H9 (cell line): ENCODE data around the gene UBTF. TPM values are rescaled to one million over a fixed set of nuclear protein-coding genes. Genes with fewer than 3 reads are reported as not detected.

Experiments used
- DNase-seq: peaks from one replicate; pipeline ENCODE4 v3.0.0-alpha.2; 2017
- H2AFZ ChIP-seq: one replicate; pipeline ENCODE4 v1.6.1; 2013; ENCODE audit warnings: mild to moderate bottlenecking, low read length, control low read depth, moderate library complexity
- H2AK5ac ChIP-seq: 2 replicates; pipeline ENCODE4 v1.6.1; 2013; ENCODE audit warnings: low read length, control low read depth, mixed read lengths; ENCODE audit not compliant: insufficient read length
- H2BK120ac ChIP-seq: one replicate; pipeline ENCODE4 v1.6.1; 2013; ENCODE audit warnings: low read depth, mild to moderate bottlenecking, low read length, control low read depth, inconsistent platforms; ENCODE audit not compliant: poor library complexity, severe bottlenecking
- H2BK12ac ChIP-seq: 2 replicates; pipeline ENCODE4 v1.6.1; 2013; ENCODE audit warnings: low read length, control low read depth, mixed read lengths, low read depth; ENCODE audit not compliant: insufficient read length
- H2BK15ac ChIP-seq: 2 replicates; pipeline ENCODE4 v1.6.1; 2013; ENCODE audit warnings: low read depth, low read length, control low read depth
- H2BK20ac ChIP-seq: one replicate; pipeline ENCODE4 v1.6.1; 2013; ENCODE audit warnings: low read depth, mild to moderate bottlenecking, low read length, control low read depth, inconsistent platforms; ENCODE audit not compliant: poor library complexity, severe bottlenecking
- H2BK5ac ChIP-seq: 2 replicates; pipeline ENCODE4 v1.6.1; 2013; ENCODE audit warnings: low read length, control low read depth, mixed read lengths; ENCODE audit not compliant: insufficient read length
- H3K14ac ChIP-seq: 2 replicates; pipeline ENCODE4 v1.6.1; 2013; ENCODE audit warnings: low read length, control low read depth; ENCODE audit not compliant: insufficient read depth
- H3K18ac ChIP-seq: 2 replicates; pipeline ENCODE4 v1.6.1; 2013; ENCODE audit warnings: low read depth, mild to moderate bottlenecking, mixed read lengths, low read length, control low read depth; ENCODE audit not compliant: insufficient read length
- H3K23ac ChIP-seq: 2 replicates; pipeline ENCODE4 v1.6.1; 2013; ENCODE audit warnings: low read length, control low read depth, mixed read lengths, low read depth; ENCODE audit not compliant: insufficient read length
- H3K23me2 ChIP-seq: 2 replicates; pipeline ENCODE4 v1.6.1; 2013; ENCODE audit warnings: low read depth, mild to moderate bottlenecking, mixed read lengths, low read length, control low read depth; ENCODE audit not compliant: insufficient read length, poor library complexity, severe bottlenecking
- H3K27ac ChIP-seq: 2 replicates; pipeline ENCODE4 v1.5.1; 2013; ENCODE audit warnings: low read length, control low read depth, mixed read lengths, low read depth; ENCODE audit not compliant: insufficient read length
- H3K27me3 ChIP-seq: 2 replicates; pipeline ENCODE4 v1.6.1; 2013; ENCODE audit warnings: low read length, control low read depth, inconsistent platforms; ENCODE audit not compliant: insufficient read depth
- H3K4ac ChIP-seq: 2 replicates; pipeline ENCODE4 v1.6.1; 2013; ENCODE audit warnings: low read depth, mild to moderate bottlenecking, control low read depth, inconsistent platforms, low read length, moderate library complexity
- H3K4me1 ChIP-seq: 2 replicates; pipeline ENCODE4 v1.6.1; 2013; ENCODE audit warnings: low read length, control low read depth, inconsistent platforms; ENCODE audit not compliant: insufficient read depth
- H3K4me2 ChIP-seq: 2 replicates; pipeline ENCODE4 v1.6.1; 2013; ENCODE audit warnings: low read length, control low read depth, mixed read lengths; ENCODE audit not compliant: insufficient read length, insufficient read depth
- H3K56ac ChIP-seq: 2 replicates; pipeline ENCODE4 v1.6.1; 2013; ENCODE audit warnings: low read depth, mild to moderate bottlenecking, mixed read lengths, low read length, control low read depth; ENCODE audit not compliant: insufficient read length
- H3K79me1 ChIP-seq: 2 replicates; pipeline ENCODE4 v1.6.1; 2013; ENCODE audit warnings: low read depth, mild to moderate bottlenecking, moderate library complexity, low read length, control low read depth, inconsistent platforms; ENCODE audit not compliant: insufficient read depth, poor library complexity, severe bottlenecking
- H3K79me2 ChIP-seq: 2 replicates; pipeline ENCODE4 v1.6.1; 2013; ENCODE audit warnings: low read length, control low read depth, inconsistent platforms; ENCODE audit not compliant: insufficient read depth
- H3K9ac ChIP-seq: 2 replicates; pipeline ENCODE4 v1.6.1; 2013; ENCODE audit warnings: low read length, control low read depth, mixed read lengths; ENCODE audit not compliant: insufficient read length; ENCODE audit errors: extremely low read depth
- H3K9me3 ChIP-seq: one replicate; pipeline ENCODE4 v1.6.1; 2013; ENCODE audit warnings: low read depth, low read length, inconsistent platforms; ENCODE audit not compliant: control insufficient read depth
- H3T11ph ChIP-seq: one replicate; pipeline ENCODE4 v1.6.1; 2013; ENCODE audit warnings: mild to moderate bottlenecking, low read length, control low read depth, inconsistent platforms
- H4K20me1 ChIP-seq: one replicate; pipeline ENCODE4 v1.6.1; 2013; ENCODE audit not compliant: control insufficient read depth, insufficient read length, insufficient read depth
- H4K5ac ChIP-seq: 2 replicates; pipeline ENCODE4 v1.6.1; 2013; ENCODE audit warnings: low read depth, mild to moderate bottlenecking, mixed read lengths, low read length, control low read depth; ENCODE audit not compliant: insufficient read length
- H4K8ac ChIP-seq: replicated peaks from 2 replicates; pipeline ENCODE4 v1.6.1; 2013; ENCODE audit warnings: low read length, control low read depth, mixed read lengths, low read depth; ENCODE audit not compliant: insufficient read length
- H4K91ac ChIP-seq: 2 replicates; pipeline ENCODE4 v1.6.1; 2013; ENCODE audit warnings: low read depth, mild to moderate bottlenecking, moderate library complexity, mixed read lengths, low read length, control low read depth; ENCODE audit not compliant: insufficient read length
- H3K27ac Mint-ChIP-seq, 3 experiments: 2 replicates in 2 of 3; 3 replicates in 1 of 3; pipeline ENCODE4 v1.8.0; 2020 to 2021; ENCODE audit warnings: mixed read lengths in 3 of 3, mild to moderate bottlenecking in 1 of 3, moderate library complexity in 1 of 3
- H3K27me3 Mint-ChIP-seq: 2 replicates; pipeline ENCODE4 v1.8.0; 2021; ENCODE audit warnings: low read depth, mild to moderate bottlenecking, moderate library complexity, mixed read lengths
- H3K36me3 Mint-ChIP-seq, 3 experiments: 2 replicates in 2 of 3; 3 replicates in 1 of 3; pipeline ENCODE4 v1.8.0; 2020 to 2021; ENCODE audit warnings: low read depth in 3 of 3, mixed read lengths in 3 of 3; ENCODE audit not compliant: insufficient read depth in 1 of 3
- H3K4me1 Mint-ChIP-seq, 2 experiments: 2 replicates each; pipeline ENCODE4 v1.8.0; 2020; ENCODE audit warnings: mixed read lengths in 2 of 2
- H3K4me3 Mint-ChIP-seq, 2 experiments: 2 replicates in 1 of 2; 3 replicates in 1 of 2; pipeline ENCODE4 v1.8.0; 2020 to 2021; ENCODE audit warnings: mild to moderate bottlenecking in 2 of 2, mixed read lengths in 2 of 2, moderate library complexity in 1 of 2
- H3K9me3 Mint-ChIP-seq, 2 experiments: 2 replicates in 1 of 2; 3 replicates in 1 of 2; pipeline ENCODE4 v1.8.0; 2020; ENCODE audit warnings: mild to moderate bottlenecking in 2 of 2, mixed read lengths in 2 of 2, moderate library complexity in 1 of 2
- CTCF ChIP-seq: fragments of 200-600 bp; sonication (generic); conservative IDR thresholded peaks from 3 replicates; pipeline ENCODE4 v1.8.0; 2021; ENCODE audit warnings: antibody characterized with exemption, mild to moderate bottlenecking
- WGBS: extraction: QIAGEN DNeasy Blood & Tissue Kit; methylation state at CpG from one replicate; pipeline ENCODE4 v1.1.7; 2013; ENCODE audit warnings: missing lambda C conversion rate, low lambda C conversion rate, mixed read lengths; ENCODE audit not compliant: insufficient read length; ENCODE audit errors: extremely low coverage; 5-methylcytosine and 5-hydroxymethylcytosine counted together
- total RNA-seq: library from RNA; stranded (reverse); gene quantifications from 2 replicates; pipeline ENCODE4 v1.2.1, GENCODE V29; 2021

Gene UBTF
- total RNA-seq, 1 experiment from 2014 or later, result 151 TPM

DNA sequence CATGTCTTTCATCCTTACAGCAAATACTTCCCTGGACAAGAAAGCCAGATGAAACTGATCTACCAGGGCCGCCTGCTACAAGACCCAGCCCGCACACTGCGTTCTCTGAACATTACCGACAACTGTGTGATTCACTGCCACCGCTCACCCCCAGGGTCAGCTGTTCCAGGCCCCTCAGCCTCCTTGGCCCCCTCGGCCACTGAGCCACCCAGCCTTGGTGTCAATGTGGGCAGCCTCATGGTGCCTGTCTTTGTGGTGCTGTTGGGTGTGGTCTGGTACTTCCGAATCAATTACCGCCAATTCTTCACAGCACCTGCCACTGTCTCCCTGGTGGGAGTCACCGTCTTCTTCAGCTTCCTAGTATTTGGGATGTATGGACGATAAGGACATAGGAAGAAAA lies 29.0 kb downstream of the UBTF start:
- Mint-ChIP-seq H3K36me3 (peaks cover 13 to 55% (median 37%) of the 10 kb centered on the region in 3 experiments), H3K27ac (peak overlapping the region in 2 of 3 experiments; percentile 52 to 63; a peak in 4 of 7 replicates), H3K4me1 (peaks cover 17 to 36% of the 10 kb centered on the region in 2 experiments), H3K27me3 (no peaks in the 10 kb centered on the region; the same call in 1 of the 2 replicates), H3K9me3 (peaks cover 0 to 3% of the 10 kb centered on the region in 2 experiments; a peak in 2 of 5 replicates), H3K4me3 (no peak overlapping the region; a peak in 1 of 5 replicates)
- Histone ChIP-seq H3K23ac (no peak overlapping the region), H3K27me3 (no peaks in the 10 kb centered on the region), H4K20me1 (no peaks in the 10 kb centered on the region), H2BK12ac (no peak overlapping the region), H3K9me3 (no peaks in the 10 kb centered on the region), H4K5ac (no peak overlapping the region), H2BK15ac (no peak overlapping the region), H2BK120ac (no peak overlapping the region), H3K4ac (no peak overlapping the region), H2BK20ac (no peak overlapping the region), H3K14ac (no peak overlapping the region), H3T11ph (no peak overlapping the region), H2BK5ac (no peak overlapping the region), H3K9ac (no peak overlapping the region), H2AFZ (no peak overlapping the region), H3K4me1 (no peaks in the 10 kb centered on the region), H2AK5ac (no peak overlapping the region), H4K91ac (no peak overlapping the region), H3K4me2 (no peak overlapping the region), H4K8ac (no peak overlapping the region), H3K27ac (no peak overlapping the region), H3K23me2 (no peaks in the 10 kb centered on the region), H3K79me2 (peaks cover 3% of the 10 kb centered on the region; the same call in 1 of the 2 replicates), H3K18ac (no peak overlapping the region), H3K79me1 (no peaks in the 10 kb centered on the region), H3K56ac (no peak overlapping the region)
- no peak for DNase-seq
- no CpG with 5 or more reads among the region's 10 CpGs for WGBS
- no peak for TF ChIP-seq CTCF
